Muscle of leg (tissue), 11 donors: Measurements from ENCODE around the gene CADM1. TPM values are rescaled to one million over a fixed set of nuclear protein-coding genes. Genes with fewer than 3 reads are reported as not detected.

ENCODE experiments used
- DNase-seq: peaks from one replicate; pipeline ENCODE4 v3.0.0; 2013
- H3K27ac ChIP-seq: one replicate; pipeline ENCODE4 v1.5.1; 2013; ENCODE audit warnings: mild to moderate bottlenecking, low read length, control low read depth
- H3K27me3 ChIP-seq: one replicate; pipeline ENCODE4 v1.6.1; 2013; ENCODE audit warnings: low read length; ENCODE audit not compliant: control insufficient read depth, insufficient read depth
- H3K36me3 ChIP-seq: one replicate; pipeline ENCODE4 v1.6.1; 2013; ENCODE audit warnings: low read length; ENCODE audit not compliant: control insufficient read depth, insufficient read depth
- H3K4me1 ChIP-seq: one replicate; pipeline ENCODE4 v1.6.1; 2013; ENCODE audit warnings: low read length; ENCODE audit not compliant: control insufficient read depth, insufficient read depth
- H3K4me3 ChIP-seq: one replicate; pipeline ENCODE4 v1.5.1; 2013; ENCODE audit warnings: low read length, control low read depth
- H3K9me3 ChIP-seq: replicated peaks from 2 replicates; pipeline ENCODE4 v1.6.1; 2013; ENCODE audit warnings: low read depth, low read length; ENCODE audit not compliant: control insufficient read depth
- WGBS: methylation state at CpG from one replicate; pipeline ENCODE4 v1.1.5; 2013; ENCODE audit warnings: missing lambda C conversion rate; ENCODE audit not compliant: insufficient coverage; 5-methylcytosine and 5-hydroxymethylcytosine counted together
- polyA plus RNA-seq, 8 donors: library from polyadenylated mRNA; unstranded; fragments of 120-200 nt; gene quantifications; one replicate each; pipeline versions ENCODE4 v1.2.1 to v1.2.3, GENCODE V29; 2013; ENCODE audit warnings: inconsistent platforms in 1 of 8, low replicate concordance in 1 of 8; ENCODE audit not compliant: insufficient read length in 8 of 8, insufficient read depth in 1 of 8
- total RNA-seq: library from RNA; stranded (reverse); fragments of 120-200 nt; gene quantifications from one replicate; pipeline ENCODE4 v1.2.4, GENCODE V29; 2013

Gene CADM1
- total and polyA plus RNA-seq, 9 donors = 16.8 to 39.6 (median 26.8) TPM

DNA sequence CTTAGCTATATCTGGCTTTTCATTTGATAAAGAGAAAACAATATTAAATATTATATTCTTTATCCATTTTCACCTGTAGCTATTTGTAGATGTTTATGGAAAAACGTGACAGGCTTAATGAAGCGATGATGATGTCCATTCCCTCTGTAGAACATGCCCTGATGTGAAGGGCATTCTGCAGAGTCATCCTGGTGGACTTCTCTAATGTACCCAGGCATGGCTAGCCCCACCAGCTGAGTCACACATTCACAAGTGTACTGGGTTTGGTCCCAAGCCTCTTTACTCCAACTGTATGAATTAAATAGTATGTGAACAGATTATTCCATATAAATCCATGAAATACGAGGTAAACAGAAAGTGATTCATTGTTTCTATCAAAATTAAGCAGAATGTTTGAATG, 139.3 kb downstream of the CADM1 start:
- Histone ChIP-seq H3K4me1 (no peaks in the 10 kb centered on the region), H3K36me3 (no peaks in the 10 kb centered on the region), H3K27me3 (no peaks in the 10 kb centered on the region), H3K27ac (no peak overlapping the region), H3K4me3 (no peak overlapping the region), H3K9me3 (no peaks in the 10 kb centered on the region)
- no peak for DNase-seq
- WGBS = no CpG with 5 or more reads among the region's 3 CpGs

DNA sequence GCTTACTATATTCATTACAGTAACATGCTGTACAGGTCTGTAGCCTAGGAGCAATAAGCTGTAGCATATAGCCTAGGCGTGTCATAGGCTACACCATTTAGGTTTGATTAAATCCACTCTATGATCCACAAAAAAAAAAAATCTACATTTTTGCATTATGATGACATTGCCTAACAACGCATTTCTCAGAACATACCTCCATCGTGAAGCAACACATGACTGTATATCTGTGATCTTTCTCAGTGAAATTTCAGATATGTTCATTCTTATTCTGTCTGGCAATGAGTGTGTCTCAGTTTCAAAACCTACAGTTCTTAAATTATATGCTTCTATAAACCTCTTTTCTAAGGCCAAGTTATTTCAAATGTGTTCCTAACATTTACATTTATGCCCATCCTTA, 140.3 kb downstream of the CADM1 start:
- no CpG with 5 or more reads among the region's 3 CpGs for WGBS
- DNase-seq = no peak
- H3K36me3 ChIP-seq = no peaks in the 10 kb centered on the region

DNA sequence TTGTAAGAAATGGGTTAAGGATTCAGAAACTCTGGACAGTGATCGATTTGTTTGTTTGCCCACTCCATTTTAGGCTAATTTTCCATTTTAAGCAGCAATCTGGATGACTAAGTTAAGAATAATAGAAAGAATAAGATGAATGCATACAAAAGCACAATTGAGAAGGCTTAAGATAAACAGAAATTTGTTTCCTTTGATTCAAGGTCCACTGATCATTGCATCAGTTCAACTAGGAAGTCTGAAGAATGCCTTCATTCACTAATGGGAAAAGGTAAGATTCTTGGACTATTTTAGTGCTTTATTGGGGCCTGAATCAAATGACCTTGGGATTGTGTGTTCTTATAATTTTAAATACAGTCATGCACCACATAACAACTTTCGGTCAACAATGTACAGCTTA, 140.8 kb downstream of the CADM1 start:
- no peaks in the 10 kb centered on the region for H3K9me3 ChIP-seq
- no peak overlapping the region for H3K27ac ChIP-seq
- no peaks in the 10 kb centered on the region for H3K27me3 ChIP-seq
- no peak overlapping the region for H3K4me3 ChIP-seq
- no peaks in the 10 kb centered on the region for H3K4me1 ChIP-seq
- DNase-seq = no peak
- WGBS = no CpG with 5 or more reads among the region's 2 CpGs
- no peaks in the 10 kb centered on the region for H3K36me3 ChIP-seq

More for the DNA sequence above, 140.3 kb downstream of the CADM1 start:
- Histone ChIP-seq H3K27me3 (no peaks in the 10 kb centered on the region), H3K4me3 (no peak overlapping the region), H3K27ac (no peak overlapping the region), H3K9me3 (no peaks in the 10 kb centered on the region), H3K4me1 (no peaks in the 10 kb centered on the region)

DNA sequence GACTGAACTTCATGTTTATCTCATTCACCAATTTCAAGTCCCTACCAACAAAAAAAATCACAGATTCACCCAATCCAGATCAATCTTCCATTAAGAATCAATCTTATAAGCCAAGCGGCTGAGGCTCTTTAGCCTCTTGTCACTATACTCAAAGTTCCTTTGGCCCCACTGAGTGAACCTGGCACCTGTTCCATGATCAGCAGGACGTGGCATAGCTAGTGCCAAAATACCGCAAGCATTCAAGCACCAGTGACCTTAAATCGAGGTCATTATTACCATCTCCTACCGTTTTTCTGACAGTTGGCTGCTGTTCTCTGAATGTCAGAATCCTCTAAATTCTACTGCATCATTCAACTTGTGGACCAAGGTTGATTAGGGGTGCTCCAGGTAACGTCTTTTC, 141.2 kb downstream of the CADM1 start:
- H3K9me3 ChIP-seq = no peaks in the 10 kb centered on the region

DNA sequence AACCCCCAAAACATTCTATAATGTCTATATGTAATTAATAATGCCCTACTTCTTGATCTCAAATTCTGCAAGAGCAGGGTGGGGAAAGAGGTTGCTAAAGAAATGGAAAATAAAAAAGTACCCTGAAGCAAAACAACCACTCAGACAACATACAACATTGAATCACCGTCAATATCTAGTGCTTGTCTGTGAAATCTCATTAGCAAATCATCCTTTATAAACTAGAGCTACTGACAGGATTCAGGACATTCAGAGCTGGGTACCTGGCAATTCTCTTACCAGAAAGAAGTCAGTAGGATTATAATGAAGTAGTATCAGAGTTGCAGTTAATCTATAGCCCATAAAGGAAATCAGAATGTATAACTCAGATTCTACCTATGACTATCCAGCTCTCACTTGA, 143.2 kb downstream of the CADM1 start:
- no CpG with 5 or more reads among the region's 1 CpG for WGBS
- Histone ChIP-seq H3K27ac (no peak overlapping the region), H3K4me1 (no peaks in the 10 kb centered on the region)

More for the DNA sequence above, 141.2 kb downstream of the CADM1 start:
- H3K36me3 ChIP-seq = no peaks in the 10 kb centered on the region
- no peak overlapping the region for H3K27ac ChIP-seq
- no peaks in the 10 kb centered on the region for H3K4me1 ChIP-seq
- DNase-seq = no peak
- WGBS = 95% methylated on average over 5 of the region's 6 CpGs
- H3K4me3 ChIP-seq = no peak overlapping the region
- no peaks in the 10 kb centered on the region for H3K27me3 ChIP-seq

DNA sequence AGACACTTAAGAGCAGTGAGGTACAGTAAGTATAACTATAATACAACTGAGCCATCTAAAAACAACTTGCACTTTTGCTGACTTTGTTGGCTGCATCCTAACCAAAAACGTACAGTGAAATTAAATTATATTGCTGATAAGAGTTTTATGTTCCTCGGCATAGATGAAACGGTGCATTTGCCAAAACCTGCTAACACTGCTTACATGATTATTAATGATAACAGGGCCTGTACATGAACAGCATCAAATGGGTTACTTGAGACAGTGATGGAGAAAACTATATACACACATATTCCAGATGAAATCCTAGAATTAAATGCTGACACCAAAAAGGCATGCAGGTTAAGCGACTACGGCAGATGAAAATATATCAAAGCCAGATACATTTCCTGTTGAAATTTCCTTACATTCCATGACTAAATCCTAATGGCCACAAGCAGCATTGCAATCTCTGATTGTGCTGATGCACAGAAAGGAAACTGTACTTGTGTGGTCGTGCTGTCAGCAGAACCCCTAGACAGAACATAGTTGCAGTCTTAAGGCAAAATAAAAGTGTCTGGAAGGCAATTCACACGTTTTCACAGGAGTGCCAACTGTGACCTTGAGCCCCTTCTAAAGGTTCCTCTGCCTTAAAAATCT, 143.9 kb downstream of the CADM1 start:
- WGBS = no CpG with 5 or more reads among the region's 7 CpGs
- Histone ChIP-seq H3K9me3 (no peaks in the 10 kb centered on the region), H3K36me3 (no peaks in the 10 kb centered on the region), H3K27me3 (no peaks in the 10 kb centered on the region), H3K27ac (no peak overlapping the region), H3K4me1 (no peaks in the 10 kb centered on the region), H3K4me3 (no peak overlapping the region)
- no peak for DNase-seq

More for the DNA sequence above, 143.2 kb downstream of the CADM1 start:
- Histone ChIP-seq H3K27me3 (no peaks in the 10 kb centered on the region), H3K4me3 (no peak overlapping the region), H3K36me3 (no peaks in the 10 kb centered on the region), H3K9me3 (no peaks in the 10 kb centered on the region)
- DNase-seq = no peak

DNA sequence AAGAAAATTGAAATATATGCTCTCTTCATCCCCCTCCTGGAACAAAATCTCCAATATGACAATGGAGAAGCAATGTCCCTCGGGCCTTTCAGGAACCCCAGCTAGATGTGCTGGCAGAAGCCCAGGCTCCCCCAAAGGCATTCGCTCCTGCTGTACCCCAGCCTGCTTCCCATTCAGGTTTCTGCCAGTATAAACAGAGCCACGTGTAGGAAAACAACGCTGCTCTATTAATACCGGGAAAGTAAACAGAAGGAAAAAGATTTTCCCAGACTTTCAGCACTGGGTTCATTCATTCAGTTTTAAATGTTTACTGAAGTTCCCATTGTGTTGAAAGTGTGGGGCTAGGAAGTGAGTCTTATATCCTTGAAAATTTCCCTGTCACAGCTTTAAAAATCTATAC, 147.1 kb downstream of the CADM1 start:
- H3K9me3 ChIP-seq = no peaks in the 10 kb centered on the region
- no peaks in the 10 kb centered on the region for H3K4me1 ChIP-seq
- no peak overlapping the region for H3K4me3 ChIP-seq
- H3K36me3 ChIP-seq = no peaks in the 10 kb centered on the region
- WGBS = no CpG with 5 or more reads among the region's 5 CpGs
- H3K27me3 ChIP-seq = no peaks in the 10 kb centered on the region
- DNase-seq = peak; percentile 29
- H3K27ac ChIP-seq = no peak overlapping the region

DNA sequence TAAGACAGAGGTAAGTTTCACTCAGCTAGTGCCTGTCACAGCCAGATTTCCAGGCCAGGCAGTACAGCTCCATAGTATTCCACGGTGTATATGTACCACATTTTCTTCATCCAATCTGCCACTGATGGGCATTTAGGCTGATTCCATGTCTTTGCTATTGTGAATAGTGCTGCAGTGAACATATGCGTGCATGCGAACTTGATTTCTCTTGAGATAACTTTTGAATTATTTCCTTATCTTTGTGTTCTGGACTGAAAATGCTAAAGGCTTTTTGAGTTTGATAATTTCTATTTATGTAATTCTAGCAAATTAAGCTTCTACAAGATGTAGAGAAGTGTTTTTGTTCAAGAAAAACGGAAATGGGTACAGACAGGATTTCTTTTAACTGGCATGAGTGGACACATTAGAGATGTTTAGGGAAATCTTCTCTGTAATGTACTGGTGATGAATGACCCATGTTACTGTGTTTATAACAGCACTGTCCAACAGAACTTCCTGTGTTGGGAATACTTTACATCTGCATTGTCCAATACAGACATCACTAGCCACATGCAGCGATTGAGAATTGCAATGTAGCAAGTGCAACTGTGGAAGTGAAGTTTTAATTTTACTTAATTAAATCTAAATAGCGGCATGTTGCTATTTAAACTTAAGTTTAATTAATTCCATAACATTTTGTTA, 151.3 kb downstream of the CADM1 start:
- Histone ChIP-seq H3K27ac (no peak overlapping the region), H3K4me3 (no peak overlapping the region), H3K9me3 (no peaks in the 10 kb centered on the region), H3K36me3 (no peaks in the 10 kb centered on the region), H3K27me3 (no peaks in the 10 kb centered on the region), H3K4me1 (no peaks in the 10 kb centered on the region)
- 65% methylated on average over 2 of the region's 6 CpGs for WGBS
- DNase-seq = peak; percentile 34

DNA sequence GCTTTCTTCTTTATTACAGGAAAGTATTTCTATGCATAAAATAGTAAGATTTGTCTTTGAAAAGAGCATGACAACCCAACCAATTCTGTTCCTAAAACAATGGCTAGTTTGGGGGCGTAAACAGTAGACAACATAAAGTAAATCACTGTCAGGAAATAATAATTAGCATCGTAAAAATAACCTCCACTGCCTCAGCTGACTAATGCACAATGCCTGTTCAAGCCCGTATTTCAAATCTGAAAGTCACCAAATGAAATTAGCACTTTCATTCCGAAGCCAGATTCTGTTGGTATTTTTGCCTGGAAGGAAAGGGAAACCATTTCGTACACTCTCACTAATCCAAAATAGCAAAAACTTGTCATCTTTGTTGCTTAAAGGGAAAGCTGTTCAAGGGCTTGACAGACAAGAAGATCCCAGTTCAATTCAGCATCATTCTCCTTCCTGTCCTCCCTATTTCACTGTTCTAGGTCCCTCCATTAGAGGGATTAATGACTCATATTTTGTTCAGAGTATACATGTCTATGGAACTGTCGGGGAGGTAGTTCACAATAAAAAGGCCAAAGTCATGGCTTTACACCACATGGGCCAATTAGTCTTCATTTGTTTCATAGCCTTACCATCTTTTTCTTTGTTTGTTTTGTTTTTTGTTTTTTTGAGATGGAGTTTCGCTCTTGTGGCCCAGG, 154.7 kb downstream of the CADM1 start:
- H3K36me3 ChIP-seq = no peaks in the 10 kb centered on the region
- no peak overlapping the region for H3K4me3 ChIP-seq
- no CpG with 5 or more reads among the region's 7 CpGs for WGBS
- no peaks in the 10 kb centered on the region for H3K9me3 ChIP-seq
- no peak for DNase-seq
- H3K4me1 ChIP-seq = no peaks in the 10 kb centered on the region
- no peak overlapping the region for H3K27ac ChIP-seq
- no peaks in the 10 kb centered on the region for H3K27me3 ChIP-seq

DNA sequence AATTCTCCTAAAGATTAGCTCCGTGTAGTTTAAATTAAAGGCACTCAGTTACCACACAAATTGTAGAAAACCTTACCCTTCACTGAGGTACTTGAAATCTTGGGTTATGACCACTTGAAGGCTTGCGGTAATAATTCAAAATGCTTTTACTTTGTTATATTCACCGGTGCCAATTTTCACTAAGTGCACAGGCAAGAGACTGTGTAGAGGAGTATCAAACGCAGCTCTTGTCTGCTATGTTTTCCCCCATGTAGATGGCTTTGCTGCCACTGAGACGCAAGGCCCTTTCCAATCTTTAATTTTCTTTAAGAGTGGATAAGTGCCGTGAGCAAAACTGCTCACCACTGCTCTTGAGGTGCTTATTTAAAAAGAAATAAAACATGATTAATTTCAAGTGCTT, 155.8 kb downstream of the CADM1 start:
- Histone ChIP-seq H3K9me3 (no peaks in the 10 kb centered on the region), H3K27ac (no peak overlapping the region), H3K4me3 (no peak overlapping the region), H3K4me1 (no peaks in the 10 kb centered on the region), H3K36me3 (no peaks in the 10 kb centered on the region), H3K27me3 (no peaks in the 10 kb centered on the region)
- no CpG with 5 or more reads among the region's 6 CpGs for WGBS
- no peak for DNase-seq
